ENCODE results near the gene NDUFB7.
A peak's percentile ranks its signal among the peaks of the same experiment; 100 is the strongest.
"Not testable (repeated sequence)": the region's sequence is repeated elsewhere in the genome, so short reads cannot be mapped to it uniquely, and the experiment has no call there.

Gene NDUFB7

GRCh38 chr19:14611051-14611450 is 39.2 kb upstream of the NDUFB7 start:
- TF ChIP-seq, protein P1, sequence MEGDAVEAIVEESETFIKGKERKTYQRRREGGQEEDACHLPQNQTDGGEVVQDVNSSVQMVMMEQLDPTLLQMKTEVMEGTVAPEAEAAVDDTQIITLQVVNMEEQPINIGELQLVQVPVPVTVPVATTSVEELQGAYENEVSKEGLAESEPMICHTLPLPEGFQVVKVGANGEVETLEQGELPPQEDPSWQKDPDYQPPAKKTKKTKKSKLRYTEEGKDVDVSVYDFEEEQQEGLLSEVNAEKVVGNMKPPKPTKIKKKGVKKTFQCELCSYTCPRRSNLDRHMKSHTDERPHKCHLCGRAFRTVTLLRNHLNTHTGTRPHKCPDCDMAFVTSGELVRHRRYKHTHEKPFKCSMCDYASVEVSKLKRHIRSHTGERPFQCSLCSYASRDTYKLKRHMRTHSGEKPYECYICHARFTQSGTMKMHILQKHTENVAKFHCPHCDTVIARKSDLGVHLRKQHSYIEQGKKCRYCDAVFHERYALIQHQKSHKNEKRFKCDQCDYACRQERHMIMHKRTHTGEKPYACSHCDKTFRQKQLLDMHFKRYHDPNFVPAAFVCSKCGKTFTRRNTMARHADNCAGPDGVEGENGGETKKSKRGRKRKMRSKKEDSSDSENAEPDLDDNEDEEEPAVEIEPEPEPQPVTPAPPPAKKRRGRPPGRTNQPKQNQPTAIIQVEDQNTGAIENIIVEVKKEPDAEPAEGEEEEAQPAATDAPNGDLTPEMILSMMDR (conservative IDR thresholded peaks at IDR 0.05; ENCODE audit: control insufficient read depth, insufficient read depth, low read depth, low read length), result no peak
- H3K4me3 ChIP-seq (ENCODE audit: control insufficient read depth, low read depth, low read length), result no peak overlapping the region
- no peak for DNase-seq (ENCODE audit: low read depth)

- DNase-seq (ENCODE audit: low read depth), result no peak
- H3K4me3 ChIP-seq (ENCODE audit: control insufficient read depth, low read depth, low read length), result no peak overlapping the region
- TF ChIP-seq, protein P1 (conservative IDR thresholded peaks at IDR 0.05; ENCODE audit: control insufficient read depth, insufficient read depth, low read depth, low read length), result no peak
Measured at GRCh38 chr19:14606627-14607026, 34.8 kb upstream of the NDUFB7 start.

DNA sequence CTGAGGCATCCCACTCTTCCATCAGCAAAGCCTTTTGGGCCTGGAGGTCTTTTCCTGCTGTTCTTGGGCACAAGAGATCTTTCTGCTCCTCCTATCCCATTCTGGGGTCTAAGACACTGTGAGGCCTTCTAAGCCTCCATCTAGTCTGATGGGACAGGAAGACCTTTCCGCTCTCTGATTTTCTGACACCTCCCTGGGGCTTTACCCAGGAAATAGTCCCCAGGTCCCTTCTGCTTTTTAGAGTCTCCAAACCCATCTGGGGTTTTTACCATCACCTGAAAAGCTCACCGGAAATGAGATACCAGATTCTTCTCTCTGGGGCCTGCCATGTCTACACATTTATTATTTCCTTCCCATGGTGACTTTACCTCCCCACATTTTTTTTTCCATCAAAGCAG is 32.1 kb upstream of the NDUFB7 start:
- TF ChIP-seq, protein P1 (conservative IDR thresholded peaks at IDR 0.05; ENCODE audit: control insufficient read depth, insufficient read depth, low read depth, low read length), result no peak
- no peak for DNase-seq (ENCODE audit: low read depth)
- no peak overlapping the region for H3K4me3 ChIP-seq (ENCODE audit: control insufficient read depth, low read depth, low read length)

DNA sequence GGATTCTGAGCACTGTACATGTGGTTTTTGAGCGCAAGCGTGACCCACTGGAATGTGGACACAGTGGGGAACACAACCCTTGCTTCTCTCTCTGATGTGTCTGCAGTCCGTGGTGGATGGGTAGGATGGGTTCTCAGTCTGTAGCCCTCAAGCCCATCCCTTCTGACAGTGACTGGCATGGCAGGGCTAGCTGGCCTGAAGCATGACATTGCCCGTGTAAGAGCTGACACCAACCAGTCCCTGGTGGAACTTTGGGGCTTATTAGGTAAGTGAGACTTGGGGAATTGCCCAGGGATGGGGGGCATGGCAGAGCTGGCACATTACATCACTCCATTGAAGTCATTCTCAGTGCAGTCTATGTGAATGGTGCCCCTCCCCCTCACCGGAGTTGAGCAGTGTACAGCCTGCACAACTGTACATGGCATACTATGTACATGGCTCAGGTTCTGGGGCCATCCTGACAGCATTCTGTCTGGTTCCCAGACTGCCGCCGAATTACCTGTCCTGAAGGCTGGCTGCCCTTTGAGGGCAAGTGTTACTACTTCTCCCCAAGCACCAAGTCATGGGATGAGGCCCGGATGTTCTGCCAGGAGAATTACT is 27.8 kb upstream of the NDUFB7 start:
- DNase-seq (ENCODE audit: low read depth), result no peak
- TF ChIP-seq, protein P1 (conservative IDR thresholded peaks at IDR 0.05; ENCODE audit: control insufficient read depth, insufficient read depth, low read depth, low read length), result no peak

DNA sequence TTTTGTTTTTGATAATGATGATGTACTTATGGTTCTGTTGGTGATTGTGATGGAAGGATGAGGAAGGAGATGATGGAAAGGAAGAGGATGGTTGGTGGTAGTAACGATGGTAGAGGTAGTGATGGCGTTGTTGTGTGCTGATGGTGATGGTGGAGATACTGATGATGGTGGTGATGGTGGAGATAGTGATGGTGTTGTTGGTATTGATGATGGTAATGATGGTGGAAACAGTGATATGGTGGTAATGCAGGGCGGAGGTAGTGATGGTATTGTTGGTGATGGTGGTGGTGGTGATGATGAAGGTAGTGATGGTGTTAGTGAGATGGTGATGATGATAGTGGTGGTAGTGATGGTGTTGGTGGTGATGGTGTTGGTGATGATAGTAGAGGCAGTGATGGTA is 23.7 kb upstream of the NDUFB7 start:
- no peak for DNase-seq (ENCODE audit: low read depth)
- TF ChIP-seq, protein P1 (conservative IDR thresholded peaks at IDR 0.05; ENCODE audit: control insufficient read depth, insufficient read depth, low read depth, low read length), result no peak
- no peak overlapping the region for H3K4me3 ChIP-seq (ENCODE audit: control insufficient read depth, low read depth, low read length)

More for the DNA sequence above, 27.8 kb upstream of the NDUFB7 start:
- H3K4me3 ChIP-seq (ENCODE audit: control insufficient read depth, low read depth, low read length), result no peak overlapping the region

DNA sequence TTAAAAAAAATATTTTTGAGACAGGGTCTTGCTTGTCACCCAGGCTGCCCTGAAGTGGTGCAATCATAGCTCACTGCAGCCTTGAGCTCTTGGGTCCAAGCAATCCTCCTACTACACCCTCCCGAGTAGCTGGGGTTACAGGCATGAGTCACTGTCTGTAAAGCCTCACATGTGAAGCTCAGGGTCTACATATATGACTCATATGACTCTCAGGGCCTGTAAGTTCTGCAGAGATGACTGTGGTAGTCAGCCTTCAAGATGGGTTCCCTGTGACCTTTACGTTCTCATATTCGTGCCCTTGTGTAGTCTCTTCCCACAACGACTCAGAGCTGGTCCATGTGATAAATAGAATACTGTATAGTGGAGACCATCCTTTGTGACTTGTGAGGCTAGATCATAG is 17.6 kb upstream of the NDUFB7 start:
- H3K4me3 ChIP-seq (ENCODE audit: control insufficient read depth, low read depth, low read length), result not testable (repeated sequence)
- DNase-seq (ENCODE audit: low read depth), result peak; percentile 38

DNA sequence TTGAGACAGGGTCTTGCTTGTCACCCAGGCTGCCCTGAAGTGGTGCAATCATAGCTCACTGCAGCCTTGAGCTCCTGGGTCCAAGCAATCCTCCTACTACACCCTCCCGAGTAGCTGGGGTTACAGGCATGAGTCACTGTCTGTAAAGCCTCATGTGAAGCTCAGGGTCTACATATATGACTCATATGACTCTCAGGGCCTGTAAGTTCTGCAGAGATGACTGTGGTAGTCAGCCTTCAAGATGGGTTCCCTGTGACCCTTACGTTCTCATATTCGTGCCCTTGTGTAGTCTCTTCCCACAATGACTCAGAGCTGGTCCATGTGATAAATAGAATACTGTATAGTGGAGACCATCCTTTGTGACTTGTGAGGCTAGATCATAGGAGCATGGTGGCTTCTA is 13.3 kb upstream of the NDUFB7 start:
- DNase-seq (ENCODE audit: low read depth), result peak; percentile 80
- not testable (repeated sequence) for H3K4me3 ChIP-seq (ENCODE audit: control insufficient read depth, low read depth, low read length)

- DNase-seq (ENCODE audit: low read depth); H3K4me3 ChIP-seq (ENCODE audit: control insufficient read depth, low read depth, low read length): not testable (repeated sequence)
Measured at GRCh38 chr19:14584372-14584771, 12.5 kb upstream of the NDUFB7 start.

Data from fibroblast of mammary gland (primary cell).